Peyer's patch (tissue), 4 donors: ENCODE results near the gene ZNF540.

Source experiments
- POLR2A ChIP-seq, 2 donors: fragments of 450-650 bp; IDR thresholded peaks; one replicate each; pipeline ENCODE4 v1.5.1; 2017; ENCODE audit warnings: antibody characterized with exemption in 2 of 2, mild to moderate bottlenecking in 2 of 2, moderate library complexity in 2 of 2
- TF ChIP-seq, protein P1 (sequence below), 6 experiments: fragments of 450-650 bp in 4 of 6; fragments of 200-600 bp in 2 of 6; sonication (generic) in 1 of 6; IDR thresholded peaks; one replicate each; pipeline ENCODE4 v1.5.1; 2017 to 2019; ENCODE audit warnings: antibody characterized with exemption in 6 of 6, mild to moderate bottlenecking in 3 of 6, moderate library complexity in 1 of 6

DNA sequence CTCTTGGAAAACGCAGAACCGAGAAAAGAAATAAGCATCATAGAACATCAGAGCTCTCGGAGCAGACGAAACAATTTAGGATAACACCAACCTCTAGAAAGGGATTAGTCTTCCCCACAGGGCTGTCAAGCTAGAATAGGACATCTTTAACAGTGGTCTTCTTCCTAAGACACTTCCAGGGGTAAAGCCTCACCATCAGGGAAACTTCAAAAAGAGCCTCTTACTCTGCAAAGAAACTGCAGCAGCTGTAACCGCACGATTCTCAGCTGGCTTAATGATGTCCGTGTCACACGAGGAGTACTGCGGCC, 726 bp upstream of the ZNF540 start:
- TF ChIP-seq POLR2A (IDR thresholded peaks at IDR 0.05): no peak
- TF ChIP-seq, protein P1, sequence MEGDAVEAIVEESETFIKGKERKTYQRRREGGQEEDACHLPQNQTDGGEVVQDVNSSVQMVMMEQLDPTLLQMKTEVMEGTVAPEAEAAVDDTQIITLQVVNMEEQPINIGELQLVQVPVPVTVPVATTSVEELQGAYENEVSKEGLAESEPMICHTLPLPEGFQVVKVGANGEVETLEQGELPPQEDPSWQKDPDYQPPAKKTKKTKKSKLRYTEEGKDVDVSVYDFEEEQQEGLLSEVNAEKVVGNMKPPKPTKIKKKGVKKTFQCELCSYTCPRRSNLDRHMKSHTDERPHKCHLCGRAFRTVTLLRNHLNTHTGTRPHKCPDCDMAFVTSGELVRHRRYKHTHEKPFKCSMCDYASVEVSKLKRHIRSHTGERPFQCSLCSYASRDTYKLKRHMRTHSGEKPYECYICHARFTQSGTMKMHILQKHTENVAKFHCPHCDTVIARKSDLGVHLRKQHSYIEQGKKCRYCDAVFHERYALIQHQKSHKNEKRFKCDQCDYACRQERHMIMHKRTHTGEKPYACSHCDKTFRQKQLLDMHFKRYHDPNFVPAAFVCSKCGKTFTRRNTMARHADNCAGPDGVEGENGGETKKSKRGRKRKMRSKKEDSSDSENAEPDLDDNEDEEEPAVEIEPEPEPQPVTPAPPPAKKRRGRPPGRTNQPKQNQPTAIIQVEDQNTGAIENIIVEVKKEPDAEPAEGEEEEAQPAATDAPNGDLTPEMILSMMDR (IDR thresholded peaks at IDR 0.05): no peak
